ENCODE results near the gene TMEM169. TPM values are rescaled to one million over a fixed set of nuclear protein-coding genes. Genes with fewer than 3 reads are reported as not detected.
A peak's percentile ranks its signal among the peaks of the same experiment; 100 is the strongest.

TMEM169 gene
- total RNA-seq, 4 donors from 2014 or later = 0.09 to 0.29 (median 0.19) TPM; not detected in 1

- Histone ChIP-seq H3K36me3 (peaks cover 6 to 100% (median 44%) of the 10 kb centered on the region in 3 donors), H3K4me1 (peaks cover 0 to 17% (median 0%) of the 10 kb centered on the region in 3 donors), H3K9me3 (no peaks in the 10 kb centered on the region), H3K27ac (no peak overlapping the region), H3K27me3 (no peaks in the 10 kb centered on the region), H3K4me3 (no peak overlapping the region)
- intact Hi-C loops (cut with DNase I) = no loop called here
- WGBS, 2 donors = 81 to 100% methylated on average over 4 to 5 of the region's 5 CpGs
- TF ChIP-seq POLR2A (IDR thresholded peaks at IDR 0.05) (no peak), CTCF (IDR thresholded peaks at IDR 0.05) (no peak)
- DNase-seq = no peak
Measured at GRCh38 chr2:216126943-216127342, 45.2 kb downstream of the TMEM169 start.

- no peaks in the 10 kb centered on the region for H3K9me3 ChIP-seq
- peak overlapping the region in 2 of 4 donors; percentile 8 to 58 for H3K27ac ChIP-seq
- DNase-seq = no peak
- intact Hi-C loops (cut with DNase I) = no loop called here
- peaks cover 0 to 17% (median 0%) of the 10 kb centered on the region in 3 donors for H3K4me1 ChIP-seq
- H3K27me3 ChIP-seq = no peaks in the 10 kb centered on the region
- TF ChIP-seq POLR2A (IDR thresholded peaks at IDR 0.05) (no peak), CTCF (IDR thresholded peaks at IDR 0.05) (no peak)
- H3K4me3 ChIP-seq = no peak overlapping the region
- WGBS, 2 donors = 60 to 89% methylated on average over 6 of the region's 6 CpGs
- peaks cover 6 to 100% (median 47%) of the 10 kb centered on the region in 3 donors for H3K36me3 ChIP-seq
Measured at GRCh38 chr2:216130346-216130971, 48.7 kb downstream of the TMEM169 start.

GRCh38 chr2:216131175-216131926, 49.6 kb downstream of the TMEM169 start:
- H3K27ac ChIP-seq = no peak overlapping the region
- peaks cover 6 to 100% (median 46%) of the 10 kb centered on the region in 3 donors for H3K36me3 ChIP-seq
- WGBS, 2 donors = 93 to 95% methylated on average over 3 of the region's 3 CpGs
- TF ChIP-seq CTCF (IDR thresholded peaks at IDR 0.05) (no peak), POLR2A (IDR thresholded peaks at IDR 0.05) (no peak)
- no peak overlapping the region for H3K4me3 ChIP-seq
- no peaks in the 10 kb centered on the region for H3K27me3 ChIP-seq
- intact Hi-C loops (cut with DNase I) = no loop called here
- H3K9me3 ChIP-seq = no peaks in the 10 kb centered on the region
- no peak for DNase-seq
- H3K4me1 ChIP-seq = peaks cover 0 to 17% (median 0%) of the 10 kb centered on the region in 3 donors

- no peaks in the 10 kb centered on the region for H3K27me3 ChIP-seq
- DNase-seq = no peak
- intact Hi-C loops (cut with DNase I) = no loop called here
- TF ChIP-seq POLR2A (IDR thresholded peaks at IDR 0.05) (no peak), CTCF (IDR thresholded peaks at IDR 0.05) (no peak)
- H3K9me3 ChIP-seq = no peaks in the 10 kb centered on the region
- H3K27ac ChIP-seq = no peak overlapping the region
- peaks cover 0 to 17% (median 0%) of the 10 kb centered on the region in 3 donors for H3K4me1 ChIP-seq
- H3K4me3 ChIP-seq = no peak overlapping the region
- peaks cover 6 to 100% (median 51%) of the 10 kb centered on the region in 3 donors for H3K36me3 ChIP-seq
Measured at GRCh38 chr2:216132585-216132984, 50.9 kb downstream of the TMEM169 start.

- no peak for DNase-seq
- H3K27me3 ChIP-seq = no peaks in the 10 kb centered on the region
- H3K27ac ChIP-seq = no peak overlapping the region
- H3K9me3 ChIP-seq = no peaks in the 10 kb centered on the region
- H3K4me1 ChIP-seq = peaks cover 0 to 17% (median 0%) of the 10 kb centered on the region in 3 donors
- H3K4me3 ChIP-seq = no peak overlapping the region
- no peak for TF ChIP-seq CTCF (IDR thresholded peaks at IDR 0.05)
- no peak for TF ChIP-seq POLR2A (IDR thresholded peaks at IDR 0.05)
- intact Hi-C loops (cut with DNase I) = no loop called here
- peaks cover 6 to 100% (median 54%) of the 10 kb centered on the region in 3 donors for H3K36me3 ChIP-seq
- WGBS, 2 donors = 100% methylated on average over 2 of the region's 2 CpGs
Measured at GRCh38 chr2:216133397-216133796, 51.7 kb downstream of the TMEM169 start.

Measured in esophagus squamous epithelium (tissue), 5 donors.